Heart left ventricle (tissue), 13 donors: ENCODE measurements around the gene TFEB.

ENCODE experiments used
- POLR2A ChIP-seq, 2 donors: fragments of 450-650 bp; IDR thresholded peaks; one replicate each; pipeline ENCODE4 v1.6.1; 2017; ENCODE audit warnings: antibody characterized with exemption in 2 of 2, mild to moderate bottlenecking in 2 of 2, moderate library complexity in 2 of 2
- TF ChIP-seq, protein P1 (sequence below), 12 donors: fragments of 200-600 bp; sonication (generic) in 4 of 12; IDR thresholded peaks; one replicate each; pipeline versions ENCODE4 v1.5.0 to v1.8.0; 2018 to 2022; ENCODE audit warnings: antibody characterized with exemption in 12 of 12, mild to moderate bottlenecking in 5 of 12
- donor health status: ischemic (EF 13 %, LVEDD 7.1; RV severe dilation, severe dysfunction).
- donor health status: DM: no; HTN: yes; CAD: no.
- donor health status: DM: no; HTN: no; CAD: no.
- donor health status: ischemic (EF 25% LVEDD 6.9; RV normal size, moderate dysfunction).
- donor health status: ischemic (EF 25% LVEDD 5.7; RV mildly dilated, moderate dysfunction).
- donor health status: ischemic (EF 35%, LVEDD 5.7; RV mildly dilated, moderate dysfunction).
- donor health status: nonischemic (EF 11% LVEDD 7.7; RV severe dilation, severe dysfunction).
- donor health status: DM: yes; HTN: yes; CAD: no.
- donor health status: PGD.
- donor health status: ischemic (EF 29% LVEDD 5.4; RV normal size, mild dysfunction).
- donor health status: nonischemic (EF 23%, LVEDD 6.1; RV moderate dilation, normal function).

DNA sequence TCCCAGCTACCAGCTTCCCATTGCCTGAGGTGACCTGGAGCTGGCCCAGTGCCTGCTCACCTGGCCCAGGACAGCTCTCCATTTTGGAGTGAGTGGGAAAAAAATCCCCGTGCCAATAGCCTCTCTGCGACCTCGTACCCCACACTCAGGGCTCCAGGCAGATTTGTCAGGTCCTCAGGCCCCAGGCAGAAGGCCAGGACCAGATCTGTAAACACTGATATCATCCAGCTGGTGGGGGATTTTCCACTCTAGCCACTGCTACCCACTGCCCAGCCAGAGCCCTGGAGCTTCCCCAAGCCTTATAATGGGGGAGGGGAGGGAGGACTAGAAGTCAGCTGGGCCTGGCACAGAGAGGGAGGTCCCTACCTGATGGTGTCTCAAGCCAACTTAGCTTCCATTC, 13.1 kb upstream of the TFEB start:
- no peak for TF ChIP-seq POLR2A (IDR thresholded peaks at IDR 0.05)
- TF ChIP-seq, protein P1, sequence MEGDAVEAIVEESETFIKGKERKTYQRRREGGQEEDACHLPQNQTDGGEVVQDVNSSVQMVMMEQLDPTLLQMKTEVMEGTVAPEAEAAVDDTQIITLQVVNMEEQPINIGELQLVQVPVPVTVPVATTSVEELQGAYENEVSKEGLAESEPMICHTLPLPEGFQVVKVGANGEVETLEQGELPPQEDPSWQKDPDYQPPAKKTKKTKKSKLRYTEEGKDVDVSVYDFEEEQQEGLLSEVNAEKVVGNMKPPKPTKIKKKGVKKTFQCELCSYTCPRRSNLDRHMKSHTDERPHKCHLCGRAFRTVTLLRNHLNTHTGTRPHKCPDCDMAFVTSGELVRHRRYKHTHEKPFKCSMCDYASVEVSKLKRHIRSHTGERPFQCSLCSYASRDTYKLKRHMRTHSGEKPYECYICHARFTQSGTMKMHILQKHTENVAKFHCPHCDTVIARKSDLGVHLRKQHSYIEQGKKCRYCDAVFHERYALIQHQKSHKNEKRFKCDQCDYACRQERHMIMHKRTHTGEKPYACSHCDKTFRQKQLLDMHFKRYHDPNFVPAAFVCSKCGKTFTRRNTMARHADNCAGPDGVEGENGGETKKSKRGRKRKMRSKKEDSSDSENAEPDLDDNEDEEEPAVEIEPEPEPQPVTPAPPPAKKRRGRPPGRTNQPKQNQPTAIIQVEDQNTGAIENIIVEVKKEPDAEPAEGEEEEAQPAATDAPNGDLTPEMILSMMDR (IDR thresholded peaks at IDR 0.05) = no peak
